Activated CD4-positive, alpha-beta T cell treated with anti-CD3 and anti-CD28 coated beads, Interleukin-2, amount 50 U/mL, for 1 hour (primary cell): ENCODE results near the gene ALX4.

ENCODE experiments used
- DNase-seq: peaks from one replicate; pipeline ENCODE4 v3.0.0-alpha.2; 2020

The ALX4 gene

GRCh38 chr11:44334356-44335004 lies 24.5 kb upstream of the ALX4 start:
- no peak for DNase-seq

GRCh38 chr11:44333271-44334218 lies 23.6 kb upstream of the ALX4 start:
- no peak for DNase-seq

DNA sequence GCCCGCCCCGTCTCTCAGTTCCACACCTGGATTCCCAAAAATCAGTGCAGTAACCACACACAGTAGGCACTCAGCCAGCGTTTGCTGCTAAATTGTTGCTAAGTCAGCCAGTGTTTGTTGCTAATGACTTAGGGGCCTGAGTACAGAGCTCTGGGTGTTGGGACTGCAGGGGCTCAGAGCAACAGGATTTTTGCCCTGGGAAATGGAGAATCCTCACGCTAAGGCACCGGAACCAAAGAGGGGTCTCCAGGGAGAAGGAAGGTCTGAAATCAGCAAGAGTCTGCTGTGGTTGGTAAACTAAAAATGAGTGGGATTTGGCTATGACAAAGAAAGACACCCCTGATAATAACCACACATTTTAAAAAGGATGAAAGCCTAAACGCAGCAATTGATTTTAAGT lies 22.7 kb upstream of the ALX4 start:
- no peak for DNase-seq

GRCh38 chr11:44329472-44330230 lies 19.7 kb upstream of the ALX4 start:
- DNase-seq: no peak

GRCh38 chr11:44328138-44328660 lies 18.3 kb upstream of the ALX4 start:
- no peak for DNase-seq

GRCh38 chr11:44327730-44328129 lies 17.8 kb upstream of the ALX4 start:
- DNase-seq: no peak

GRCh38 chr11:44326615-44327475 lies 16.9 kb upstream of the ALX4 start:
- no peak for DNase-seq

GRCh38 chr11:44325698-44326097 lies 15.8 kb upstream of the ALX4 start:
- no peak for DNase-seq

- DNase-seq: no peak
Measured at GRCh38 chr11:44324749-44325525, 15.0 kb upstream of the ALX4 start.

- DNase-seq: no peak
Measured at GRCh38 chr11:44324222-44324621, 14.3 kb upstream of the ALX4 start.

GRCh38 chr11:44322243-44322642 lies 12.3 kb upstream of the ALX4 start:
- no peak for DNase-seq

DNA sequence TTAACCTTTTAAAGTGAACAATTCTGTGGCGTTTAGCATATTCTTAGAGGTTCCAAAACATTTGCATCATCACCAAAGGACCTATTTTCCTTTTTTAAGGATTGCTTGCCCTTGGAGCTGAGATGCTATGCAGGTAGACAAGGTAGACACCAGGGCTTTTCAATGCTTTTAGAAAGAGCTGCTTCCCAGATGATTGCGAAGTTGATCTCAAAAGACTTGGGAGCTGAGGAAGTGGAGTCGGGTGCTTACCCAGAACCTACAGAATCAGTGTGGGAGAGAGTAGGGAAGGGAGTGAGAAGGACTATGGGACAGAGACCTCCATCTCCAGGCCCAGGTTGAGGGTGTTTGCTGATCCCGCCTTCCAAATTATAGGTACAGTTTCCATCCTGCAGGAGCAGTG lies 11.1 kb upstream of the ALX4 start:
- DNase-seq: no peak

- DNase-seq: no peak
Measured at GRCh38 chr11:44320289-44320973, 10.5 kb upstream of the ALX4 start.

DNA sequence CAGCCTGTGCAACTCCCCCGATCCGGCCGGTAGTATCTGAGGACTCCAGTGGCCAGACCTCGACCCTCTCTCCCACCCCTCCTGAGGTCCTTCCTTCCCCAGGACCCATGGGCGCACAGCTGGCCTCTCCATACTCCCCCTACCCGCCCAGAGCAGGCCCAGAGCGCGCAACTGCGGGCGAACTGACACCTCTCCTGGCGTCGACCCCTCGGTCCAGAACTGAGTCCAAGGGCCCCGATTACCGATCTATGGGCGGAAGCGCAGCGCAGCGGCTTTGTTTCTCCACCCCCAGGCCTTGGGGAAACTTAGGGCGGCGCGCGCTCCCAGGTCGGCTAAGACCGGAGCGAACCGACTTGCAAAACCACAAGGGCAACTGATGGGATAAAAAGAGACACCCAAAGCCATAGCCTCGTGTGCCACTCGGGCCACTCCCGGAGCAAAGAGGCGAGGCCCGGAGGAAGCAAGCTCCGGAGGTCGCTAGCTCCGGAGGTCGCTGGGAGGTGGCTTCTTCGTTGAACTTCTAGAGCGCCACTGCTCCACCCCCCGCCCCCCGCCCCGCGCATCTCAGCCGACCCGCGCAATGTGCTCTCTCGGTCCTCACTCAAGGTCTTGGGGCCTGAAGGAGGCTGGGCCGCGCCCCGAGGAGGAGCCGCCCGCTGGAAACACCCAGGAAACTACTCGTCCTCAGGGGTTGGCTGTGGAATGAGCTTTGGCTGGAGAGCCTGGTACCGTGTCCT lies 9.8 kb upstream of the ALX4 start:
- DNase-seq: no peak

DNA sequence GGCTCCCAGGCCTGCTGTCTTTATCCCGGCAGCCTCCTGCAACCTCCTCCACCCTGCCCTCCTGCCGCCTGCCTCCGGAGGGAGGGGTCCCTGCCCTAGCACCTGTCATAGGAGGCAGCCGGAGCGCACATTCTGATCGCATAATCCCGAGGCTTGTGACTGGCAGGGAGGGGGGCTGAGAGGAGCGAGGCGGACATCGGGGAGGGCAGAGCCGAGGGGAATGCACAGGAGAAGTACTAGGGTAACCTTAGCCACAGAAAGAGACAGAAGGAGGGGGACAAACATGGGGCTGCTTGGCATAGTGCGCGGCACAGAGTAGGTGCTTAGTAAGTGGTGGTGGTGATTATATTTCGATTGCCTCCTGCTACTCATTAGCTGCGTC lies 9.2 kb upstream of the ALX4 start:
- DNase-seq: no peak

GRCh38 chr11:44318369-44318768 lies 8.4 kb upstream of the ALX4 start:
- DNase-seq: no peak

DNA sequence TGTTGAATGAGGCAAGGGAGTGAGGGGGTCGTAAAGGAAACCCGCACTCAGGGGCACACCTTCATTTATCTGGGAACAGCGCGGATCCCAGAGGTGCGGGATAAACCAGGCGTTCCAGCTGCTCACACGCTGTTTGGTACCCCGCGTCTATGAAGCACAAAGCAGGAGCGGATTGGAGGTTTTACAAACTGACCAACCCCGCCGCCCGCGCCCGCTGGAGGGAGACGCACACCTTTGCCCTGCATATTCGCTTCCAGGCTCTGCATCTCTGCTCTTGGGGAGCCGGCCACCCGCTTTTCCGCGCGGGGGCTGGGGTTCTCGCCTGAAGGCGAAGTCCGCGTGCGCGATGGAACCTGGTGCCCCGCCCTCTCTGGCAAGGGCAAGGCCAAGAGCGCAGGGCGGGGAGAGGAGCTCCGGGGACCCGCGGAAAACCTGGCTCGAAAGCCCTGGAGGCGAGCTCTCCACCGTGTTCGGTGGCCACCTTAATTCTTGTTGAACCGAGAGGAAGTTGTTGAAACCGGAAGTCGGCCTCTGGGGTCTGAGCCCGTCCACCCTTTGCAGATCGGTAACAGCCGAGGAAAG lies 6.8 kb upstream of the ALX4 start:
- no peak for DNase-seq

- DNase-seq: no peak
Measured at GRCh38 chr11:44315947-44316658, 6.2 kb upstream of the ALX4 start.

GRCh38 chr11:44314733-44315132 lies 4.8 kb upstream of the ALX4 start:
- DNase-seq: no peak
